NCI-H345 treated with DMSO at 0.1 percent for 48 hours (cell line): Measurements from ENCODE around the gene COL4A2.

Experiments
- DNase-seq: peaks from one replicate; lab custom pipeline; 2025; ENCODE audit not compliant: unreplicated experiment; lab: John Stamatoyannopoulos, UW

COL4A2 gene

GRCh38 chr13:110353339-110353977, 46.4 kb downstream of the COL4A2 start:
- DNase-seq: no peak

GRCh38 chr13:110354123-110354627, 47.1 kb downstream of the COL4A2 start:
- no peak for DNase-seq

GRCh38 chr13:110354715-110355473, 47.8 kb downstream of the COL4A2 start:
- DNase-seq: no peak

GRCh38 chr13:110356362-110356761, 49.3 kb downstream of the COL4A2 start:
- DNase-seq: no peak

GRCh38 chr13:110358381-110358780, 51.3 kb downstream of the COL4A2 start:
- DNase-seq: no peak

- DNase-seq: no peak
Observed at GRCh38 chr13:110359840-110360301, 52.8 kb downstream of the COL4A2 start.

- no peak for DNase-seq
Observed at GRCh38 chr13:110360598-110360997, 53.5 kb downstream of the COL4A2 start.

GRCh38 chr13:110361365-110361911, 54.4 kb downstream of the COL4A2 start:
- no peak for DNase-seq

- DNase-seq: no peak
Observed at GRCh38 chr13:110363010-110363409, 55.9 kb downstream of the COL4A2 start.

GRCh38 chr13:110364081-110364480, 57.0 kb downstream of the COL4A2 start:
- DNase-seq: no peak

GRCh38 chr13:110365876-110366275, 58.8 kb downstream of the COL4A2 start:
- no peak for DNase-seq

GRCh38 chr13:110366733-110367132, 59.6 kb downstream of the COL4A2 start:
- DNase-seq: no peak

- no peak for DNase-seq
Observed at GRCh38 chr13:110367620-110368019, 60.5 kb downstream of the COL4A2 start.

- no peak for DNase-seq
Observed at GRCh38 chr13:110368408-110368807, 61.3 kb downstream of the COL4A2 start.

- no peak for DNase-seq
Observed at GRCh38 chr13:110369400-110369799, 62.3 kb downstream of the COL4A2 start.

GRCh38 chr13:110371550-110372465, 64.7 kb downstream of the COL4A2 start:
- DNase-seq: no peak

- no peak for DNase-seq
Observed at GRCh38 chr13:110372676-110373075, 65.6 kb downstream of the COL4A2 start.

- DNase-seq: no peak
Observed at GRCh38 chr13:110373617-110374016, 66.5 kb downstream of the COL4A2 start.

GRCh38 chr13:110374431-110375370, 67.6 kb downstream of the COL4A2 start:
- no peak for DNase-seq

- DNase-seq: no peak
Observed at GRCh38 chr13:110376120-110376519, 69.0 kb downstream of the COL4A2 start.
